HepG2 (cell line): ENCODE measurements around the gene ADGRG6. TPM values are rescaled to one million over a fixed set of nuclear protein-coding genes. Genes with fewer than 3 reads are reported as not detected.
A peak's percentile ranks its signal among the peaks of the same experiment; 100 is the strongest.

Experiments used
- ATF1 ChIP-seq: IDR thresholded peaks from 2 replicates; pipeline ENCODE4 v1.6.1; 2016; ENCODE audit warnings: mild to moderate bottlenecking, control low read depth
- CENPBD1 ChIP-seq: sonication (generic); formaldehyde crosslinking; IDR thresholded peaks from 2 replicates; pipeline ENCODE4 v1.8.0; 2022; ENCODE audit warnings: missing genetic modification reagents, low read depth, mild to moderate bottlenecking, borderline replicate concordance
- ELF4 ChIP-seq: sonication (generic); formaldehyde crosslinking; IDR thresholded peaks from 2 replicates; pipeline ENCODE4 v1.5.0; 2020; ENCODE audit warnings: missing genetic modification reagents, mild to moderate bottlenecking, moderate library complexity, borderline replicate concordance
- HIVEP1 ChIP-seq: sonication (generic); formaldehyde crosslinking; IDR thresholded peaks from 2 replicates; pipeline ENCODE4 v1.4.0; 2020; ENCODE audit warnings: mild to moderate bottlenecking, missing genetic modification reagents
- HOXA7 ChIP-seq: sonication (generic); formaldehyde crosslinking; IDR thresholded peaks from 2 replicates; pipeline ENCODE4 v1.8.1; 2022; ENCODE audit warnings: mild to moderate bottlenecking, missing genetic modification reagents, moderate library complexity
- KLF16 ChIP-seq, 2 experiments: sonication (generic) in 1 of 2; formaldehyde crosslinking in 1 of 2; IDR thresholded peaks; 2 replicates each; pipeline versions ENCODE4 v1.6.1 to v1.8.0; 2016 to 2023; ENCODE audit warnings: missing genetic modification reagents in 2 of 2, missing compliant biosample characterization in 1 of 2
- MIER3 ChIP-seq: IDR thresholded peaks from 2 replicates; pipeline ENCODE4 v1.6.1; 2016; ENCODE audit warnings: missing compliant biosample characterization, borderline replicate concordance
- NRL ChIP-seq: sonication (generic); formaldehyde crosslinking; IDR thresholded peaks from 2 replicates; pipeline ENCODE4 v1.5.0; 2020; ENCODE audit warnings: missing genetic modification reagents, mild to moderate bottlenecking, moderate library complexity, borderline replicate concordance
- SKIL ChIP-seq: sonication (generic); formaldehyde crosslinking; IDR thresholded peaks from 2 replicates; pipeline ENCODE4 v1.8.0; 2022; ENCODE audit warnings: missing genetic modification reagents, mild to moderate bottlenecking, moderate library complexity, borderline replicate concordance
- SNRNP70 ChIP-seq: fragments of 200-400 bp; formaldehyde crosslinking; IDR thresholded peaks from 2 replicates; pipeline ENCODE4 v1.6.1; 2017; ENCODE audit warnings: mild to moderate bottlenecking, low read depth, low read length, moderate library complexity
- SP1 ChIP-seq, 2 experiments: fragments of 450-650 bp in 1 of 2; sonication (generic) in 1 of 2; formaldehyde crosslinking in 1 of 2; IDR thresholded peaks; 2 replicates each; pipeline versions ENCODE4 v1.4.0 to v1.6.1; 2016 to 2020; ENCODE audit warnings: missing genetic modification reagents in 1 of 2
- SRY ChIP-seq: sonication (generic); formaldehyde crosslinking; IDR thresholded peaks from 2 replicates; pipeline ENCODE4 v1.8.0; 2022; ENCODE audit warnings: mild to moderate bottlenecking, missing genetic modification reagents
- TCF12 ChIP-seq, 2 experiments: fragments of 450-650 bp in 1 of 2; sonication (generic) in 1 of 2; formaldehyde crosslinking in 1 of 2; IDR thresholded peaks; 2 replicates each; pipeline versions ENCODE4 v1.6.1 to v1.8.0; 2017 to 2022; ENCODE audit warnings: antibody characterized with exemption in 1 of 2, mild to moderate bottlenecking in 1 of 2, missing genetic modification reagents in 1 of 2, moderate library complexity in 1 of 2
- TMF1 ChIP-seq: sonication (generic); formaldehyde crosslinking; IDR thresholded peaks from 2 replicates; pipeline ENCODE4 v1.8.1; 2022; ENCODE audit warnings: low read depth, missing genetic modification reagents
- ZFP91 ChIP-seq: sonication (generic); formaldehyde crosslinking; IDR thresholded peaks from 2 replicates; pipeline ENCODE4 v1.9.0; 2022; ENCODE audit warnings: missing genetic modification reagents, mild to moderate bottlenecking, borderline replicate concordance
- ZNF138 ChIP-seq: sonication (generic); formaldehyde crosslinking; IDR thresholded peaks from 2 replicates; pipeline ENCODE4 v1.5.0; 2020; ENCODE audit warnings: mild to moderate bottlenecking, low read depth, missing genetic modification reagents
- ZNF281 ChIP-seq: sonication (generic); formaldehyde crosslinking; IDR thresholded peaks from 2 replicates; pipeline ENCODE4 v1.4.0; 2020; ENCODE audit warnings: missing genetic modification reagents, borderline replicate concordance
- ZNF660 ChIP-seq: sonication (generic); formaldehyde crosslinking; IDR thresholded peaks from 2 replicates; pipeline ENCODE4 v1.5.1; 2020; ENCODE audit warnings: mild to moderate bottlenecking, low read depth, missing genetic modification reagents, borderline replicate concordance
- ZNF678 ChIP-seq: sonication (generic); formaldehyde crosslinking; IDR thresholded peaks from 2 replicates; pipeline ENCODE4 v1.4.0; 2020; ENCODE audit warnings: mild to moderate bottlenecking, missing genetic modification reagents
- ZNF740 ChIP-seq: sonication (generic); formaldehyde crosslinking; IDR thresholded peaks from 2 replicates; pipeline ENCODE4 v1.4.0; 2020; ENCODE audit warnings: missing genetic modification reagents
- ZNF878 ChIP-seq: sonication (generic); formaldehyde crosslinking; IDR thresholded peaks from 2 replicates; pipeline ENCODE4 v1.8.1; 2023; ENCODE audit warnings: mild to moderate bottlenecking, missing genetic modification reagents, moderate library complexity
- ZSCAN22 ChIP-seq: sonication (generic); formaldehyde crosslinking; IDR thresholded peaks from 2 replicates; pipeline ENCODE4 v1.4.0; 2020; ENCODE audit warnings: mild to moderate bottlenecking, missing genetic modification reagents
- polyA plus RNA-seq, 8 experiments: library from polyadenylated mRNA; depleted of rRNA in 3 of 8; stranded (reverse) in 7 of 8; unstranded in 1 of 8; fragments of >200 nt; fragmentation: Illumina TruSeq in 4 of 8; extraction: Trizol in 4 of 8; gene quantifications; 2 replicates each; pipeline versions ENCODE4 v1.2.1 to v1.2.3, GENCODE V29; 2011 to 2016; ENCODE audit warnings: low read depth in 4 of 8, missing spikeins in 1 of 8, mixed read lengths in 1 of 8; ENCODE audit not compliant: insufficient read depth in 1 of 8
- total RNA-seq, 5 experiments: library from RNA; depleted of rRNA; stranded (reverse); fragments of >200 nt; fragmentation: Illumina TruSeq; extraction: Trizol; gene quantifications; 2 replicates each; pipeline ENCODE4 v1.2.3, GENCODE V29; 2016; ENCODE audit warnings: low read depth in 1 of 5

The ADGRG6 gene
- total and polyA plus RNA-seq, 2 of the 13 experiments (the other 11 are each of a cell fraction or from before 2014, with no cell fraction given), result 129 to 249 TPM

GRCh38 chr6:142331075-142331551 lies 29.3 kb downstream of the ADGRG6 start (continued):
- no peak for TF ChIP-seq ZNF878 (CRISPR knock-in tag)
- no peak; the same call in 1 of the 2 replicates for TF ChIP-seq MIER3 (CRISPR knock-in tag)
- TF ChIP-seq HIVEP1 (CRISPR knock-in tag), result no peak
- no peak for TF ChIP-seq ZNF740 (CRISPR knock-in tag)
- TF ChIP-seq HOXA7, result no peak
- no peak for TF ChIP-seq NRL (CRISPR knock-in tag)
- peak in 1 of 2 experiments; percentile 45; a peak in 1 of 4 replicates for TF ChIP-seq KLF16 (CRISPR knock-in tag; IDR thresholded peaks at IDR 0.05)
- no peak for TF ChIP-seq SRY (CRISPR knock-in tag)
- peak; percentile 59; the same call in 1 of the 2 replicates for TF ChIP-seq ZNF281 (CRISPR knock-in tag)
- no peak for TF ChIP-seq TMF1 (CRISPR knock-in tag)
- no peak for TF ChIP-seq SKIL (CRISPR knock-in tag)
- no peak for TF ChIP-seq ZSCAN22 (CRISPR knock-in tag)
- no peak for TF ChIP-seq SP1 (IDR thresholded peaks at IDR 0.05)
- peak; percentile 19; the same call in 1 of the 2 replicates for TF ChIP-seq SP1 (CRISPR knock-in tag; IDR thresholded peaks at IDR 0.05)
- no peak for TF ChIP-seq CENPBD1 (CRISPR knock-in tag)
- no peak for TF ChIP-seq ZNF678 (CRISPR knock-in tag)
- peak; percentile 72 for TF ChIP-seq ATF1 (CRISPR knock-in tag)
- no peak for TF ChIP-seq TCF12 (IDR thresholded peaks at IDR 0.05)
- TF ChIP-seq TCF12 (CRISPR knock-in tag; IDR thresholded peaks at IDR 0.05), result peak; percentile 87; the same call in 1 of the 2 replicates
- TF ChIP-seq ZNF138 (CRISPR knock-in tag), result no peak
- no peak for TF ChIP-seq ZFP91
- no peak for TF ChIP-seq SNRNP70
- TF ChIP-seq ELF4, result peak; percentile 20; the same call in 1 of the 2 replicates
- TF ChIP-seq ZNF660 (CRISPR knock-in tag), result no peak
